Measurements from ENCODE around the gene SSR4. TPM values are rescaled to one million over a fixed set of nuclear protein-coding genes. Genes with fewer than 3 reads are reported as not detected.
A peak's percentile ranks its signal among the peaks of the same experiment; 100 is the strongest.
"Not testable (repeated sequence)": the region's sequence is repeated elsewhere in the genome, so short reads cannot be mapped to it uniquely, and the experiment has no call there.

The SSR4 gene
- total RNA-seq, 2 experiments from 2014 or later, result 171 to 173 TPM

- peaks cover 43% of the 10 kb centered on the region for H3K4me1 Mint-ChIP-seq (ENCODE audit: low read depth)
- no peaks in the 10 kb centered on the region for H3K27me3 Mint-ChIP-seq
- ChIA-PET CTCF (interaction anchor here (0.6 kb wide), 1 partner anchor 62 kb away, joined by 3 read pairs; no protein-coding TSS in a partner anchor), POLR2A (interaction anchor here (1.0 kb wide), 2 partner anchors 110 to 111 kb away, joined by 3 to 4 read pairs; no protein-coding TSS in a partner anchor)
- Histone ChIP-seq H3K27me3 (ENCODE audit: control insufficient read depth in 1 of 2, insufficient read depth in 2 of 2, low read length in 2 of 2) (no peaks in the 10 kb centered on the region), H3K27ac (ENCODE audit: low read depth in 1 of 2, low read length in 2 of 2) (no peak overlapping the region), H3K4me1 (ENCODE audit: insufficient read depth, low read length) (peaks cover 65% of the 10 kb centered on the region), H3K4me3 (ENCODE audit: low read length) (no peak overlapping the region), H3K36me3 (ENCODE audit: insufficient read depth, low read length) (no peaks in the 10 kb centered on the region), H3K9me3 (ENCODE audit: control insufficient read depth in 1 of 2, insufficient read depth in 1 of 2, low read length in 2 of 2) (no peaks in the 10 kb centered on the region)
- peak overlapping the region; percentile 84 for H3K4me3 Mint-ChIP-seq
- peak overlapping the region; percentile 41 for H3K27ac Mint-ChIP-seq
- intact Hi-C loops (cut with DNase I, micrococcal nuclease), result loop anchor here in 1 of 2 experiments (5.0 kb wide), 1 partner anchor 80 kb away; no protein-coding TSS in a partner anchor
- no peak for TF ChIP-seq CTCF (IDR thresholded peaks at IDR 0.05)
- no peaks in the 10 kb centered on the region for H3K9me3 Mint-ChIP-seq
- H3K36me3 Mint-ChIP-seq (ENCODE audit: low read depth), result no peaks in the 10 kb centered on the region
- DNase-seq (peak in 10 of 14 experiments; percentile 12 to 70 (median 38)), ATAC-seq (ENCODE audit: poor library complexity) (peak; percentile 67)
These were observed 22.6 kb downstream of the SSR4 start for GRCh38 chrX:153816831-153817690.

GRCh38 chrX:153818064-153818463 is 23.6 kb downstream of the SSR4 start:
- H3K9me3 Mint-ChIP-seq; H3K27me3 ChIP-seq (ENCODE audit: control insufficient read depth in 1 of 2, insufficient read depth in 2 of 2, low read length in 2 of 2); H3K36me3 ChIP-seq (ENCODE audit: insufficient read depth, low read length); DNase-seq; H3K27me3 Mint-ChIP-seq; H3K4me3 Mint-ChIP-seq; H3K9me3 ChIP-seq (ENCODE audit: control insufficient read depth in 1 of 2, insufficient read depth in 1 of 2, low read length in 2 of 2); CTCF ChIA-PET; H3K4me3 ChIP-seq (ENCODE audit: low read length); H3K36me3 Mint-ChIP-seq (ENCODE audit: low read depth); H3K27ac ChIP-seq (ENCODE audit: low read depth in 1 of 2, low read length in 2 of 2); H3K27ac Mint-ChIP-seq; ATAC-seq (ENCODE audit: poor library complexity): not testable (repeated sequence)
- POLR2A ChIA-PET, result interaction anchor here (1.5 to 2.1 kb wide), 2 partner anchors 91 to 109 kb away, joined by 3 to 11 read pairs; no protein-coding TSS in a partner anchor
- intact Hi-C loops (cut with DNase I, micrococcal nuclease), result loop anchor here in 1 of 2 experiments (5.0 kb wide), 1 partner anchor 79 kb away; no protein-coding TSS in a partner anchor
- peaks cover 74% of the 10 kb centered on the region for H3K4me1 ChIP-seq (ENCODE audit: insufficient read depth, low read length)
- H3K4me1 Mint-ChIP-seq (ENCODE audit: low read depth), result peaks cover 50% of the 10 kb centered on the region

GRCh38 chrX:153818571-153819383 is 24.3 kb downstream of the SSR4 start:
- Histone ChIP-seq H3K4me1 (ENCODE audit: insufficient read depth, low read length) (peaks cover 78% of the 10 kb centered on the region), H3K36me3 (ENCODE audit: insufficient read depth, low read length) (no peaks in the 10 kb centered on the region), H3K9me3 (ENCODE audit: control insufficient read depth in 1 of 2, insufficient read depth in 1 of 2, low read length in 2 of 2) (no peaks in the 10 kb centered on the region), H3K4me3 (ENCODE audit: low read length) (peak overlapping the region; percentile 49), H3K27me3 (ENCODE audit: control insufficient read depth in 1 of 2, insufficient read depth in 2 of 2, low read length in 2 of 2) (no peaks in the 10 kb centered on the region), H3K27ac (ENCODE audit: low read depth in 1 of 2, low read length in 2 of 2) (no peak overlapping the region)
- ATAC-seq (ENCODE audit: poor library complexity), result peak; percentile 67
- H3K9me3 Mint-ChIP-seq, result no peaks in the 10 kb centered on the region
- ChIA-PET CTCF (no interaction called here), POLR2A (interaction anchor here (0.8 to 2.1 kb wide), 4 partner anchors 15 to 108 kb away, joined by 3 to 11 read pairs (median 4); partner anchors contain the start of genes IDH3G and SSR4)
- DNase-seq, result peak in 13 of 14 experiments; percentile 13 to 81 (median 49)
- peak overlapping the region; percentile 66 for H3K4me3 Mint-ChIP-seq
- H3K36me3 Mint-ChIP-seq (ENCODE audit: low read depth), result no peaks in the 10 kb centered on the region
- no peak for TF ChIP-seq CTCF (IDR thresholded peaks at IDR 0.05)
- H3K27ac Mint-ChIP-seq, result no peak overlapping the region
- no peaks in the 10 kb centered on the region for H3K27me3 Mint-ChIP-seq
- H3K4me1 Mint-ChIP-seq (ENCODE audit: low read depth), result peaks cover 49% of the 10 kb centered on the region
- intact Hi-C loops (cut with DNase I, micrococcal nuclease), result loop anchor here in 1 of 2 experiments (5.0 kb wide), 1 partner anchor 79 kb away; no protein-coding TSS in a partner anchor
